Motor neuron (in vitro differentiated cells): ENCODE data around the gene SPDYE6. TPM values are rescaled to one million over a fixed set of nuclear protein-coding genes. Genes with fewer than 3 reads are reported as not detected.
"Not testable (repeated sequence)": the region's sequence is repeated elsewhere in the genome, so short reads cannot be mapped to it uniquely, and the experiment has no call there.

Source experiments
- ATAC-seq, 8 experiments: fragments of 200-7000 bp; cut with Tn5 transposase; replicated peaks in 6 of 8; 2 replicates each; pipeline ENCODE4 v1.8.0; 2021; ENCODE audit warnings: mild to moderate bottlenecking in 8 of 8, moderate library complexity in 8 of 8
- H3K27ac ChIP-seq, 2 donors: fragments of 250-450 bp; sonication (Bioruptor Pico); 2 replicates each; pipeline ENCODE4 v1.9.0; 2021; ENCODE audit warnings: antibody characterized with exemption in 2 of 2, mild to moderate bottlenecking in 2 of 2, moderate library complexity in 1 of 2
- H3K4me1 ChIP-seq, 2 donors: fragments of 250-450 bp; sonication (Bioruptor Pico); replicated peaks in 1 of 2; 2 replicates each; pipeline ENCODE4 v1.6.1; 2021; ENCODE audit warnings: antibody characterized with exemption in 2 of 2, mild to moderate bottlenecking in 2 of 2, moderate library complexity in 1 of 2
- H3K4me3 ChIP-seq, 5 donors: fragments of 250-450 bp; sonication (Bioruptor Pico); 2 replicates each; pipeline ENCODE4 v1.9.0; 2021; ENCODE audit warnings: antibody characterized with exemption in 5 of 5, mild to moderate bottlenecking in 5 of 5, moderate library complexity in 4 of 5
- WGBS, 10 experiments: fragments of 450-650 bp; shearing (Covaris generic); methylation state at CpG; one replicate each; pipeline ENCODE4 v1.0.0; 2022; 5-methylcytosine and 5-hydroxymethylcytosine counted together
- in situ Hi-C, 9 experiments: fragments of 400-800 bp; cut with MboI; loops; one replicate each; pipeline ENCODE4 v1.15.0; 2021; ENCODE audit warnings: low sequenced_read_pairs in 9 of 9, low pct_unique_long_range_greater_than_20kb in 2 of 9; ENCODE audit not compliant: unreplicated experiment in 9 of 9
- total RNA-seq, 8 experiments: library from RNA; unstranded; fragments of 300-600 nt; gene quantifications; 2 replicates each; pipeline versions ENCODE4 v1.2.3 to v1.2.4, GENCODE V29; 2022

SPDYE6 gene
- total RNA-seq, 8 experiments from 2014 or later = 0.11 to 10.0 (median 0.40) TPM

GRCh38 chr7:102305414-102306268 lies 50.6 kb downstream of the SPDYE6 start:
- in situ Hi-C loops = no loop called here
- no peak overlapping the region for H3K4me3 ChIP-seq

GRCh38 chr7:102304668-102305067 lies 51.6 kb downstream of the SPDYE6 start:
- 50 to 100% (median 83%) methylated on average over 1 to 4 of the region's 11 CpGs; no CpG with 5 or more reads in 6 of the 10 experiments for WGBS, 10 experiments

More at GRCh38 chr7:102305414-102306268, 50.6 kb downstream of the SPDYE6 start:
- WGBS, 10 experiments = 82 to 100% (median 95%) methylated on average over 1 to 10 of the region's 17 CpGs; no CpG with 5 or more reads in 1 of the 10 experiments
- H3K27ac ChIP-seq = no peak overlapping the region
- peaks cover 9 to 23% of the 10 kb centered on the region in 2 donors for H3K4me1 ChIP-seq
- ATAC-seq = no peak

GRCh38 chr7:102303669-102304422 lies 52.4 kb downstream of the SPDYE6 start:
- in situ Hi-C loops = no loop called here
- Histone ChIP-seq H3K4me1 (peaks cover 9 to 23% of the 10 kb centered on the region in 2 donors), H3K27ac (no peak overlapping the region), H3K4me3 (no peak overlapping the region)
- ATAC-seq = peak in 4 of 8 experiments; percentile 5 to 25 (median 19)
- 58 to 80% (median 73%) methylated on average over 1 to 6 of the region's 13 CpGs; no CpG with 5 or more reads in 6 of the 10 experiments for WGBS, 10 experiments

More at GRCh38 chr7:102304668-102305067, 51.6 kb downstream of the SPDYE6 start:
- Histone ChIP-seq H3K4me3 (no peak overlapping the region), H3K4me1 (peaks cover 9 to 23% of the 10 kb centered on the region in 2 donors), H3K27ac (no peak overlapping the region)
- in situ Hi-C loops = no loop called here
- ATAC-seq = peak in 1 of 8 experiments; percentile 20

DNA sequence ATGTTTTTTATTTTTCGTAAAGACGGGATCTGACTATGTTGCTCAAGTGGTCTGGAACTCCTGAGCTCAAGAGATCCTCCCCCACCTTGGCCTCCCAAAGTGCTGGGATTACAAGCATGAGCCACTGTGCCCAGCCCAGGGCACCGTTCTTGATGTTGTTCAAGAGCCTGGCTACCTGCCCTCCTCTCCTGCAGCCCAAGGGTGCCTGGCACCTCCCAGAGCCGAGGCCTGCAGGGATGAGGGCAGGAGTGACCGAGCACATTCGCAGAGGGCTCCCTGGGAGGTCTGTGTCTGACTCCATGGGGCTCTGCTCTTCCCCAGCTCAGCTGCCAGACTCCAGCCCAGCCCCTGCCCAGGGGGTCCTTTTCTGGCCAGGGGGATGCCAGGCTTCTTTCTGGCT lies 54.2 kb downstream of the SPDYE6 start:
- ATAC-seq = no peak
- no peak overlapping the region for H3K4me3 ChIP-seq
- WGBS, 10 experiments = 60 to 100% (median 80%) methylated on average over 1 to 5 of the region's 6 CpGs; no CpG with 5 or more reads in 3 of the 10 experiments
- in situ Hi-C loops = no loop called here
- peaks cover 6 to 17% of the 10 kb centered on the region in 2 donors for H3K4me1 ChIP-seq
- H3K27ac ChIP-seq = no peak overlapping the region

DNA sequence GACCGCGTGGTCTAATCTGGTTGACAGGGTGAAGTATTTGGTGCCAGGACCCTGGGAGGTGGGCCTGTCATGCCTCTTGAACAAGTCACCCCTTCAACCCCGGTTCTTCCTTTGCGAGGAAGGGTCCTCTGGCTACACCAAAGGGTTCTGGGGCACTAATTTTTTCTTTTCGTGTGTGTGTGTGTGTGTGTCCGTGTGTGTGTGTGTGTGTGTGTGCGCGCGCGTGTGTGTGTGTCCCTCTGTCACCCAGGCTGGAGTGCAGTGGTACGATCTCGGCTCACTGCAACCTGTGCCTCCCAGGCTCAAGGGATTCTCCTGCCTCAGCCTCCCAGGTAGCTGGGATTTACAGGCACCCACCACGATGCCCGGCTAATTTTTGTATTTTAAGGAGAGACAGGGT lies 54.9 kb downstream of the SPDYE6 start:
- ATAC-seq, H3K4me3 ChIP-seq, in situ Hi-C loops, H3K27ac ChIP-seq: not testable (repeated sequence)
- H3K4me1 ChIP-seq = peaks cover 5 to 15% of the 10 kb centered on the region in 2 donors
- 100% methylated on average over 2 of the region's 14 CpGs; no CpG with 5 or more reads in 9 of the 10 experiments for WGBS, 10 experiments

DNA sequence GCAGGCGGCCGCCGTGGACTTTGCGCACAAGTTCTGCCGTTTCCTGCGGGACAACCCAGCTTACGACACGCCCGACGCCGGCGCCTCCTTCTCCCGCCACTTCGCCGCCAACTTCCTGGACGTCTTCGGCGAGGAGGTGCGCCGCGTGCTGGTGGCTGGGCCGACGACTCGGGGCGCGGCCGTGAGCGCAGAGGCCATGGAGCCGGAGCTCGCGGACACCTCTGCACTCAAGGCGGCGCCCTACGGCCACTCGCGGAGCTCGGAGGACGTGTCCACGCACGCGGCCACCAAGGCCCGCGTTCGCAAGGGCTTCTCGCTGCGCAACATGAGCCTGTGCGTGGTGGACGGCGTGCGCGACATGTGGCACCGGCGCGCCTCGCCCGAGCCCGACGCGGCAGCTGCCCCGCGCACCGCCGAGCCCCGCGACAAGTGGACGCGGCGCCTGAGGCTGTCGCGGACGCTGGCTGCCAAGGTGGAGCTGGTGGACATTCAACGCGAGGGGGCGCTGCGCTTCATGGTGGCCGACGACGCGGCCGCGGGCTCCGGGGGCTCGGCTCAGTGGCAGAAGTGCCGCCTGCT lies 55.5 kb downstream of the SPDYE6 start:
- in situ Hi-C loops = no loop called here
- WGBS, 10 experiments = 86 to 100% (median 92%) methylated on average over 2 to 32 of the region's 84 CpGs; no CpG with 5 or more reads in 6 of the 10 experiments
- ATAC-seq = peak in 1 of 8 experiments; percentile 23
- peaks cover 11 to 21% of the 10 kb centered on the region in 2 donors for H3K4me1 ChIP-seq
- H3K27ac ChIP-seq = no peak overlapping the region
- H3K4me3 ChIP-seq = no peak overlapping the region

GRCh38 chr7:102297487-102298218 lies 58.6 kb downstream of the SPDYE6 start:
- ATAC-seq = no peak
- Histone ChIP-seq H3K4me1 (peaks cover 23 to 33% of the 10 kb centered on the region in 2 donors), H3K27ac (no peak overlapping the region), H3K4me3 (no peak overlapping the region)
- 47 to 100% (median 92%) methylated on average over 1 to 9 of the region's 10 CpGs; no CpG with 5 or more reads in 1 of the 10 experiments for WGBS, 10 experiments
- in situ Hi-C loops = loop anchor here in 3 of 9 experiments (25.0 kb wide), 1 partner anchor 90 kb away; the partner anchor contains the start of gene PRKRIP1 (in 3 of the 3)

DNA sequence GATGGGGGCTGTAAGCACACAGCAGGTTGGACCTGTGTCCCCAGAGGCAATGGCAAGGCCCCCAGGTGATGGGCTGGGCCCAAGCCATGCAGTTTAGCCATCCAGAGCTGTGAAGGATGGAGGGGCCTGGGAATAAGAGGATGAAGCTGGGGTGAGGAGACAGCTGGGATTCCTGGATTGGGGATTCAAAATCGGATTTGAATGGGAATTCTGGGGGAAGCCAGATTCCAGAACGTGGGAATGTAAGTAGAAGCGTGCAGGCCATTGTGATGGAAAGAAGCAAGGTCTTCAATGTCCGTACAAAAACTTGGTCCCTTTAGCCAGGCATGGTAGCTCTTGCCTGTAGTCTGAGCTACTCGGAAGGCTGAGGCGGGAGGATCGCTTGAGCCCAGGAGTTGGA lies 59.7 kb downstream of the SPDYE6 start:
- no peak for ATAC-seq
- in situ Hi-C loops = loop anchor here in 3 of 9 experiments (25.0 kb wide), 1 partner anchor 91 kb away; the partner anchor contains the start of gene PRKRIP1 (in 3 of the 3)
- Histone ChIP-seq H3K27ac (peak overlapping the region in 1 of 2 donors; percentile 43), H3K4me1 (peaks cover 23 to 34% of the 10 kb centered on the region in 2 donors), H3K4me3 (no peak overlapping the region)
- 33 to 96% (median 82%) methylated on average over 1 to 7 of the region's 7 CpGs; no CpG with 5 or more reads in 3 of the 10 experiments for WGBS, 10 experiments

DNA sequence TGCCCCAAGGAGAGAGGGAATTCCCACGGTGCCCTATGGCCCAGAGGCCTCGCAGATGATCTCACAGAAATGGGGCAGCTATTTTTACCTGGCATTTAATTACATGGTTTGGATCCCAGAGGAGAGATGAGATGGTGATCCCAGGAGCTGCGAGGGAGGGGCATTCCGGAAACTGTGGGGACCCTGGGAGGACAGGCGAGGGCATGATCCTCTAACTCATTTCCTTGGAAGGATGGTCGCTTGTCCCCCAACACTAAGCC lies 60.1 kb downstream of the SPDYE6 start:
- Histone ChIP-seq H3K4me3 (no peak overlapping the region), H3K4me1 (peaks cover 23 to 34% of the 10 kb centered on the region in 2 donors), H3K27ac (peak overlapping the region in 1 of 2 donors; percentile 43)
- WGBS, 10 experiments = 59 to 100% (median 71%) methylated on average over 3 to 4 of the region's 6 CpGs; no CpG with 5 or more reads in 7 of the 10 experiments
- no peak for ATAC-seq
- in situ Hi-C loops = loop anchor here in 3 of 9 experiments (25.0 kb wide), 1 partner anchor 91 kb away; the partner anchor contains the start of gene PRKRIP1 (in 3 of the 3)

Other genes with a start within 250 kb of the SPDYE6 start
- 1 to 10 TPM; 1.0 to 8.1 (median 4.0) TPM for gene SH2B2, start 69.6 kb downstream of the SPDYE6 start, total RNA-seq
- gene PRKRIP1, start 39.9 kb upstream of the SPDYE6 start, total RNA-seq = 10 to 100 TPM; 15.2 to 39.6 (median 31.1) TPM
- gene ORAI2, start 77.1 kb upstream of the SPDYE6 start, total RNA-seq = 10 to 100 TPM in 6 of 8 experiments, 1 to 10 TPM in 2; 5.4 to 45.0 (median 21.4) TPM
- gene ALKBH4, start 108.4 kb upstream of the SPDYE6 start, total RNA-seq = 10 to 100 TPM in 6 of 8 experiments, 1 to 10 TPM in 2; 6.9 to 16.7 (median 10.7) TPM
- 10 to 100 TPM in 7 of 8 experiments, 1 to 10 TPM in 1; 9.1 to 23.5 (median 17.9) TPM for gene LRWD1, start 108.5 kb upstream of the SPDYE6 start, total RNA-seq
- 10 to 100 TPM; 37.3 to 78.3 (median 53.6) TPM for gene POLR2J, start 122.5 kb upstream of the SPDYE6 start, total RNA-seq
- 10 to 100 TPM in 1 of 8 experiments, 1 to 10 TPM in 7; 1.6 to 12.4 (median 5.5) TPM for gene RASA4B, start 161.3 kb upstream of the SPDYE6 start, total RNA-seq
- gene UPK3BL2, start 187.3 kb upstream of the SPDYE6 start, total RNA-seq = 10 to 100 TPM in 2 of 8 experiments, under 1 TPM in 3, not detected in 3; 0.23 to 26.2 (median 0.43) TPM
- gene SPDYE2, start 194.8 kb upstream of the SPDYE6 start, total RNA-seq = 1 to 10 TPM in 2 of 8 experiments, under 1 TPM in 2, not detected in 4; 0.11 to 7.2 (median 2.9) TPM
- 100 to 1,000 TPM in 1 of 8 experiments, 10 to 100 TPM in 5, 1 to 10 TPM in 2; 6.5 to 111 (median 14.0) TPM for gene POLR2J3, start 216.1 kb upstream of the SPDYE6 start, total RNA-seq